Upper lobe of left lung (tissue), 6 donors: ENCODE data around the gene NAV2. TPM values are rescaled to one million over a fixed set of nuclear protein-coding genes. Genes with fewer than 3 reads are reported as not detected.

ENCODE experiments used
- ATAC-seq, 2 donors: fragments of 200-7000 bp; cut with Tn5 transposase; one replicate each; pipeline ENCODE4 v1.9.1; 2022; ENCODE audit warnings: mild to moderate bottlenecking in 2 of 2, moderate library complexity in 2 of 2; ENCODE audit not compliant: low FRiP score in 2 of 2
- DNase-seq, 2 donors: peaks; one replicate each; pipeline ENCODE4 v3.0.0-alpha.2; 2019 to 2020
- H3K27ac ChIP-seq, 4 donors: fragments of 200-600 bp; sonication (generic); one replicate each; pipeline ENCODE4 v1.5.1; 2016 to 2019
- H3K27me3 ChIP-seq, 4 donors: fragments of 200-600 bp; sonication (generic); one replicate each; pipeline ENCODE4 v1.5.1; 2017 to 2019
- H3K36me3 ChIP-seq, 4 donors: fragments of 200-600 bp; sonication (generic); one replicate each; pipeline ENCODE4 v1.5.1; 2016 to 2019
- H3K4me1 ChIP-seq, 4 donors: fragments of 200-600 bp; sonication (generic); one replicate each; pipeline ENCODE4 v1.5.1; 2018 to 2019
- H3K4me3 ChIP-seq, 4 donors: fragments of 200-600 bp; sonication (generic); one replicate each; pipeline ENCODE4 v1.5.1; 2017 to 2019; ENCODE audit warnings: mild to moderate bottlenecking in 2 of 4, moderate library complexity in 1 of 4
- H3K9me3 ChIP-seq, 4 donors: fragments of 200-600 bp; sonication (generic); one replicate each; pipeline ENCODE4 v1.5.1; 2018 to 2019
- CTCF ChIP-seq, 6 experiments: fragments of 450-650 bp in 4 of 6; fragments of 200-600 bp in 2 of 6; sonication (generic) in 2 of 6; IDR thresholded peaks; one replicate each; pipeline ENCODE4 v1.5.1; 2016 to 2019; ENCODE audit warnings: antibody characterized with exemption in 6 of 6
- EP300 ChIP-seq, 4 donors: sonication (generic); formaldehyde crosslinking; IDR thresholded peaks; one replicate each; pipeline ENCODE4 v1.5.1; 2017; ENCODE audit warnings: antibody characterized with exemption in 4 of 4, control low read depth in 2 of 4
- POLR2A ChIP-seq, 4 donors: fragments of 450-650 bp; IDR thresholded peaks; one replicate each; pipeline ENCODE4 v1.5.1; 2016 to 2017; ENCODE audit warnings: antibody characterized with exemption in 4 of 4, mild to moderate bottlenecking in 2 of 4
- POLR2AphosphoS5 ChIP-seq, 2 donors: sonication (generic); formaldehyde crosslinking; IDR thresholded peaks; one replicate each; pipeline ENCODE4 v1.5.1; 2017; ENCODE audit warnings: antibody characterized with exemption in 2 of 2
- WGBS, 2 donors: methylation state at CpG; one replicate each; pipeline ENCODE4 v1.1.5; 2017 to 2018; 5-methylcytosine and 5-hydroxymethylcytosine counted together
- total RNA-seq, 6 donors: library from RNA; depleted of rRNA in 4 of 6; stranded (reverse); fragments of >200 nt in 4 of 6; gene quantifications; one replicate each; pipeline versions ENCODE4 v1.1.0 to v1.2.1, GENCODE V29; 2016 to 2021
- donor health status: DM: no; HTN: no; CAD: no; lungs with moderate emphysema.
- donor health status: DM: no; HTN: yes; CAD: no; lungs with severe emphysema.

NAV2 gene
- total RNA-seq, 6 donors from 2014 or later, result 40.5 to 61.4 (median 52.3) TPM

GRCh38 chr11:19813158-19813879 is 100.7 kb downstream of the NAV2 start:
- no peak overlapping the region for H3K27ac ChIP-seq
- no peaks in the 10 kb centered on the region for H3K9me3 ChIP-seq
- no peak for ATAC-seq
- H3K27me3 ChIP-seq, result no peaks in the 10 kb centered on the region
- DNase-seq, result no peak
- WGBS, 2 donors, result 83 to 89% methylated on average over 13 of the region's 13 CpGs
- H3K36me3 ChIP-seq, result no peaks in the 10 kb centered on the region
- TF ChIP-seq CTCF (IDR thresholded peaks at IDR 0.05) (no peak), POLR2AphosphoS5 (IDR thresholded peaks at IDR 0.05) (no peak), POLR2A (IDR thresholded peaks at IDR 0.05) (no peak), EP300 (IDR thresholded peaks at IDR 0.05) (no peak)
- peaks cover 0 to 27% (median 16%) of the 10 kb centered on the region in 4 donors for H3K4me1 ChIP-seq
- H3K4me3 ChIP-seq, result no peak overlapping the region

- no peak for DNase-seq
- no peaks in the 10 kb centered on the region for H3K36me3 ChIP-seq
- H3K4me3 ChIP-seq, result no peak overlapping the region
- no peak for ATAC-seq
- no peaks in the 10 kb centered on the region for H3K27me3 ChIP-seq
- 93 to 100% methylated on average over 2 of the region's 2 CpGs for WGBS, 2 donors
- TF ChIP-seq POLR2AphosphoS5 (IDR thresholded peaks at IDR 0.05) (no peak), EP300 (IDR thresholded peaks at IDR 0.05) (no peak), POLR2A (IDR thresholded peaks at IDR 0.05) (no peak), CTCF (IDR thresholded peaks at IDR 0.05) (no peak)
- no peak overlapping the region for H3K27ac ChIP-seq
- peaks cover 0 to 36% (median 24%) of the 10 kb centered on the region in 4 donors for H3K4me1 ChIP-seq
- no peaks in the 10 kb centered on the region for H3K9me3 ChIP-seq
These were observed 101.8 kb downstream of the NAV2 start for GRCh38 chr11:19814421-19814820.

- 63 to 64% methylated on average over 9 to 10 of the region's 10 CpGs for WGBS, 2 donors
- Histone ChIP-seq H3K36me3 (no peaks in the 10 kb centered on the region), H3K4me3 (no peak overlapping the region), H3K9me3 (no peaks in the 10 kb centered on the region), H3K27me3 (no peaks in the 10 kb centered on the region), H3K4me1 (peaks cover 0 to 49% (median 34%) of the 10 kb centered on the region in 4 donors), H3K27ac (no peak overlapping the region)
- TF ChIP-seq EP300 (IDR thresholded peaks at IDR 0.05) (no peak), POLR2AphosphoS5 (IDR thresholded peaks at IDR 0.05) (no peak), POLR2A (IDR thresholded peaks at IDR 0.05) (no peak), CTCF (IDR thresholded peaks at IDR 0.05) (no peak)
- DNase-seq, result peak in 1 of 2 donors; percentile 57
- ATAC-seq, result no peak
These were observed 103.4 kb downstream of the NAV2 start for GRCh38 chr11:19816040-19816439.

GRCh38 chr11:19816817-19817216 is 104.2 kb downstream of the NAV2 start:
- Histone ChIP-seq H3K36me3 (no peaks in the 10 kb centered on the region), H3K27ac (peak overlapping the region in 1 of 4 donors; percentile 72), H3K9me3 (no peaks in the 10 kb centered on the region), H3K4me3 (no peak overlapping the region), H3K4me1 (peaks cover 0 to 54% (median 34%) of the 10 kb centered on the region in 4 donors), H3K27me3 (no peaks in the 10 kb centered on the region)
- WGBS, 2 donors, result 53 to 57% methylated on average over 4 of the region's 4 CpGs
- TF ChIP-seq CTCF (IDR thresholded peaks at IDR 0.05) (no peak), POLR2A (IDR thresholded peaks at IDR 0.05) (no peak), POLR2AphosphoS5 (IDR thresholded peaks at IDR 0.05) (no peak), EP300 (IDR thresholded peaks at IDR 0.05) (no peak)
- DNase-seq, result no peak
- ATAC-seq, result no peak
